CD4-positive, alpha-beta T cell treated with Interleukin-17A for 4 hours (primary cell): ENCODE data around the gene TPR.

Experiments used
- DNase-seq: peaks from one replicate; pipeline ENCODE4 v3.0.0-alpha.2; 2020; ENCODE audit warnings: mixed read lengths

Gene TPR

DNA sequence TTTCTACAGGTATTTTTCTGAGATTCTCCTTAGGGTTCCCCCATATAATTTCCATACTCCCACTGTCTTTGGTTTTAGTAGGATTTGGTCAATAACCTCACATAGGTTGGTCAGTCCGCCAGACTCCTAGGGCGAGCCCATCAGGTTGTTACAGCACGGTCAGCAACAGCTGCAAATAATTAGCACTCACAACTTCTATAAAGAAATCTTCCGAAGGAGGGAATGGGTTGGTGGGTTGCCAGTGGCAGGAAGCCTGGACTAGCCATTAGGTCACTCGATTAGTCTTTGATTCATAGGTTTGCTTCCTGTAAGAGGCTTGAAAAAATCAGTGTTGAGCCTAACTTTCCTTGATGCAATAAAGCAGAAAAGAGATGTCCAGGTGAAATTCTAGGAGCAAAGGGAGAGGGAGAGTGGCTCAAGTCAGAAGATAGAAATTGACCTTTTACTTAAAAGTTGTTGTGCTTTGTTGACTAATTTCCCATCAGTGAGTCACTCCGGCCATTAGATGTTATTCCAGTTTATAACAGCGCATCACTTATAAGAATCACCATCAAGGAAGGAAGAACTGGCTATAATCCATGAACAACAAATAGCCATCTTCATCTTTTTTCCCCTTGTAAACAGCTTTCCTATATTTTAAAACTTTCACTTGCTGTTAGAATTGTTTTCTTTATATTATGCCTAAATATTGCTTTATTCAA is 88.3 kb downstream of the TPR start:
- DNase-seq = no peak

DNA sequence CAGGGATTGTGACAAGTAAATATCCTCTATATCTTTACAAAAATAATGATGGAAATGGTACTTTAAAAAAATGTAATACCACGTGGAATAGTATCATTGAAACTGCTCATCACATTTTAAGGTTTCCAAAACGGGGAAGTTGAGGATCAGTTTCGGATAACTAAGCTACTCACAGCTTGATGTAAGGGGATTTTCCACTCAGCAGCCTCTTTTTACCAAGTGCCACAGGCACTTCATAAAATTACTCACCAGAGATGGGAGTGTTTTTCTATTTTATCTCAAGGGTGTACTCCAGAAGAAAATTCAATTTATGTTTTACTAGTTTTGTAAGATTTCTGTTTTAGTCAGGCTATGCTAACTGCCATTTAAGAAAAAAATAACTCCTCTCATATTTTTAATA is 91.7 kb downstream of the TPR start:
- DNase-seq = no peak

DNA sequence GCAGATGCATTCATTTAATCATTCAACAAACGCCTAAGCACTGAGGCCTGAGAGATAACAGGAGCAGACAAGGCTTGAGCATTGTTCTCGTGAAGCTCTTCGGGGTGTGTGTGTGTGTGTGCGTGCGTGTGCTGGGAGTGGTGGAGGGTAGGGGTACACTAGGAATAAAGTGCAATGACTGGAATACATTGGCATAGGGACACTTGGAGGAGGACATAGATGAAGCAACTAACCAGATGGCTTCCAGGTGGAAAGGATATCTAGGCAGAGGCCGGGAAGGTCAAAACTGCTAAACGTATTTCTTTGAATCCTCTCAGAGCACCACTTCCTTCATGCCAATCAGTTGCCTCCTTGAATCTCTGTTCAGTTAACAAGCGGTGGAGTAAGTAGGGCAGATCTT is 92.6 kb downstream of the TPR start:
- DNase-seq = no peak

DNA sequence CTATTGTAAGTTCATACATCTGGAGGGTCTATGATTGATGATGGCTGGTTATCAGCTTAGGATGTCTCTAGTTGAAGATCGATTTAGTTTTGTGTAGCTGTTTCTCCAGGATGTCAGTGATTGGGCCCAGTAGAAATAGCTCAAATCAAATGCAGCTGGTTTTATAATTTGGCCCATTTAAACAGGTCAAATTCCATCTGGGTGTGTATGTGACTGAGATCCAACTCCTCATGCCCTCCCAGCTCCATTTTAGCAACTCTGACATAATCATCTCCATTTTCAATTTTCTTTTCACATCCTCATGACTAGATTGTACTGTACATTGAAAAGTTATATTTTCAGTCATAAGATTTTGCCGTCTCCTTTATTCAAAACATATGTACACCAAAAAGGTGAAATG is 99.2 kb downstream of the TPR start:
- no peak for DNase-seq

DNA sequence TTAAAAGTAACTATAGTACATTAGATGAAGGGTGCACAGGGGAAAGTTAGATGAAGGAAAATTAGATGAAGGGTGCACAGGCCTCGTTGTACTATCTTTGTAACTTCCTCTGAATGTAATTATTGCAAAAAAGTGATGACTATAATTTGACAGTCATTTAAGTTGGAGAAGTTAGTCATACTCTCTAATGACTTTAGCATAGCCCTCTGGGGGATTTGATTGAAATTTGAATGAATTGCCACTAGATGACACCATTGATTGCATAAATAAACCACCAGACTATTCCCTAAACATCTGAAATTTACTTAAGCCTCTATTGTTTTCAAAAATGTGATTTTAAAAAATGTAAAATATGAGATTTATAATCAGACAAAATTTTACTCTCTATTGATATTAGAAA is 102.6 kb downstream of the TPR start:
- no peak for DNase-seq

DNA sequence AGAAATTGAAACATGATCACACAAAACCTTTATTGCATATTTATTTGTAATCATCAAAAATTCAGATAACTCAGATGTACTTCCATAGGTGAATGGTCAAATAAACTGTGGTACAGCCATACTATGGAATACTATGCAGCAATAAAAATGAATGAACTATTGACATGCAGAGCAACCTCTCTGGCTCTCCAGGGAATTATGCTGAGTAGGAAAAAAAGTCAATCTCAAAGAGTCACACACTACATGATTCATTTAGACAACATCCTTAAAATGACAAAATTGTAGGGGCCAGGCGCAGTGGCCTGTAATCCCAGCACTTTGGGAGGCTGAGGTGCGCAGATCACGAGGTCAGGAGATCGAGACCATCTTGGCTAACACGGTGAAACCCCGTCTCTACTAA is 104.0 kb downstream of the TPR start:
- no peak for DNase-seq
